Measurements from ENCODE around the gene GLIPR2.
"Not testable (repeated sequence)": the region's sequence is repeated elsewhere in the genome, so short reads cannot be mapped to it uniquely, and the experiment has no call there.

GLIPR2 gene

GRCh38 chr9:36145970-36146369, 9.4 kb downstream of the GLIPR2 start:
- DNase-seq: no peak

GRCh38 chr9:36146651-36147050, 10.1 kb downstream of the GLIPR2 start:
- DNase-seq: no peak

- DNase-seq: no peak
Measured at GRCh38 chr9:36147441-36148175, 11.1 kb downstream of the GLIPR2 start.

GRCh38 chr9:36148311-36149051, 11.9 kb downstream of the GLIPR2 start:
- no peak for DNase-seq

- no peak for DNase-seq
Measured at GRCh38 chr9:36149197-36149596, 12.7 kb downstream of the GLIPR2 start.

GRCh38 chr9:36150574-36151315, 14.2 kb downstream of the GLIPR2 start:
- DNase-seq: no peak

- DNase-seq: no peak
Measured at GRCh38 chr9:36151316-36152210, 15.0 kb downstream of the GLIPR2 start.

GRCh38 chr9:36152741-36153438, 16.4 kb downstream of the GLIPR2 start:
- no peak for DNase-seq

- DNase-seq: no peak
Measured at GRCh38 chr9:36153746-36154145, 17.2 kb downstream of the GLIPR2 start.

- DNase-seq: no peak
Measured at GRCh38 chr9:36154331-36154952, 17.9 kb downstream of the GLIPR2 start.

- DNase-seq: no peak
Measured at GRCh38 chr9:36156116-36156515, 19.6 kb downstream of the GLIPR2 start.

GRCh38 chr9:36158122-36158521, 21.6 kb downstream of the GLIPR2 start:
- DNase-seq: no peak

- DNase-seq: no peak
Measured at GRCh38 chr9:36158917-36159316, 22.4 kb downstream of the GLIPR2 start.

- not testable (repeated sequence) for DNase-seq
Measured at GRCh38 chr9:36159509-36159908, 23.0 kb downstream of the GLIPR2 start.

GRCh38 chr9:36160126-36160525, 23.6 kb downstream of the GLIPR2 start:
- DNase-seq: not testable (repeated sequence)

- DNase-seq: no peak
Measured at GRCh38 chr9:36161187-36161586, 24.7 kb downstream of the GLIPR2 start.

GRCh38 chr9:36162211-36162738, 25.7 kb downstream of the GLIPR2 start:
- DNase-seq: no peak

GRCh38 chr9:36163049-36163785, 26.7 kb downstream of the GLIPR2 start:
- no peak for DNase-seq

GRCh38 chr9:36163786-36164170, 27.2 kb downstream of the GLIPR2 start:
- DNase-seq: no peak

GRCh38 chr9:36164372-36164771, 27.8 kb downstream of the GLIPR2 start:
- no peak for DNase-seq

GRCh38 chr9:36164989-36165388, 28.5 kb downstream of the GLIPR2 start:
- no peak for DNase-seq

Measured in NCI-H774 (cell line).